Endothelial cell of hepatic sinusoid (primary cell): ENCODE data around the gene LCOR.
"Not testable (repeated sequence)": the region's sequence is repeated elsewhere in the genome, so short reads cannot be mapped to it uniquely, and the experiment has no call there.

Experiments
- in situ Hi-C: cut with HindIII; loops from 2 replicates; pipeline ENCODE4 v1.10.0; 2017; ENCODE audit warnings: low sequenced_read_pairs

LCOR gene

GRCh38 chr10:97028126-97028831, 196.2 kb downstream of the LCOR start:
- in situ Hi-C loops = no loop called here

DNA sequence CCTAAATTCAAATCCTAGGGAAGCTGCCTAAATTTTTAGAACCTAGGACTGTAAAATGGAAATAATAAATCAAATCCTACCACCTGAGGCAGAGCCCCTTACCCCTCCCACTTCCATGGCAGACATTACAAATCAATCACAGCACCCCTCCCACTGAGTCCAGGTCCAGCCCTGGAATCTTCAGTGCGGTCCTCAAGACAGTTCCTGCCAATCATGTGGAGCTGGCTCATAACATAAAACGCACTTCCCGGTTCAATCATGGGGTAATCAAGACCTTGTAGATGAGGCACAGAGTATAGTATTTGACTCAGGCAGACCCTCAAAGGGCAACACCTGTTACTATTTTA, 196.7 kb downstream of the LCOR start:
- in situ Hi-C loops = no loop called here

GRCh38 chr10:97029271-97029670, 197.2 kb downstream of the LCOR start:
- in situ Hi-C loops = no loop called here

DNA sequence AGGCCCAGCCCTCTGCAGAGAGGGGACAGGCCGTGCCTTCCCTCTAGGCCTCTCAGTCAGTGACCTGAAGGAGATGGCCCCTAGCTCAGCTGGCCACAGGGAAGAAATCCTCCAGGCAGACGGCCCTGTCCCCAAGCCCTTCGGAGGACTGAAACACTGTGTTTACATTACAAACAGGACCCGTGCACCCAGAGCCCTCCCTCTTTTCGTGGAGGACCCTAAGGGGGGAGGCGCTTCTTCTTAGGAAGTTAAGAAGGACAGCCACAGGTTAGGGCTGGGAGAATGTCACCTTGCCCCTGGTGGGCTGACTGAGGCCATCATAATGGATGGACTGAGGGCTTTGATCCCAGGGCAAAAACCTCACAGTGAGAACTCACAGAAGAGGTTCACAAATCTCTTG, 198.8 kb downstream of the LCOR start:
- in situ Hi-C loops = no loop called here

- in situ Hi-C loops = no loop called here
Observed at GRCh38 chr10:97031459-97031858, 199.4 kb downstream of the LCOR start.

- in situ Hi-C loops = no loop called here
Observed at GRCh38 chr10:97032624-97033023, 200.5 kb downstream of the LCOR start.

DNA sequence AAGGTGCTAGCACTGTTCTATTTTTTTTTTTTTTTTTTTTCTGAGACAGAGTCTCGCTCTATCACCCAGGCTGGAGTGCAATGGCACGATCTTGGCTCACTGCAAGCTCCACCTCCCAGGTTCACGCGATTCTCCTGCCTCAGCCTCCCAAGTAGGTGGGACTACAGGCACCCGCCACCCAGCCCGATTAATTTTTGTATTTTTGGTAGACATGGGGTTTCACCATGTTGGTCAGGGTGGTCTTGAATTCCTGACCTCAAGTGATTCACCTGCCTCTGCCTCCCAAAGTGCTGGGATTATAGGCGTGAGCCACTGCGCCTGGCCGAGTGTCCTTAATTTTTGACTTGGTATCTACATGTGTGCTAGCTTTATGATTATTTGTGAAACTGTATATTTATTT, 201.7 kb downstream of the LCOR start:
- in situ Hi-C loops = not testable (repeated sequence)

DNA sequence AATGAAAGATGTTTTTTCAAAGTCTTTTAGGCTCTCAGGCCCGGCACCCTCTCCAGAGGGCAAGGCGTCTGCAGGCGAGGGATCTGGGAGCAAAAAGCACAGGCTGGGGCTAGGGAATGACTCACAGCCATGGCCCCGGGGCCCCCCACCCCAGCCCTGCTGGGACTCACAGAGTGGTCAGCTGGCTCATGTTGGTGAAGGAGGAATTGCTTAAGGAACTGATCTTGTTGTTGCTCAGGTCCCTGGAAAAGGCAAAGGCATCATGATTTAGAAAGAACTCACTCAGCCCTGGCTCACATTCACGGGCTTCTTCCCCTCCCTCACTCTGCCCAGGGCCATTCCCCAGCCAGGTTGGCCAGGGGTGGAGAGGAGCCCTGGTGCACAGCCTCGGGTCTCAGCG, 202.2 kb downstream of the LCOR start:
- in situ Hi-C loops = no loop called here

- in situ Hi-C loops = loop anchor here (5.0 kb wide), 1 partner anchor 48 kb away; no protein-coding TSS in a partner anchor
Observed at GRCh38 chr10:97034958-97035769, 203.1 kb downstream of the LCOR start.

GRCh38 chr10:97037365-97038361, 205.6 kb downstream of the LCOR start:
- in situ Hi-C loops = loop anchor here (5.0 kb wide), 1 partner anchor 50 kb away; no protein-coding TSS in a partner anchor

- in situ Hi-C loops = loop anchor here (5.0 kb wide), 1 partner anchor 51 kb away; no protein-coding TSS in a partner anchor
Observed at GRCh38 chr10:97038688-97039087, 206.6 kb downstream of the LCOR start.

DNA sequence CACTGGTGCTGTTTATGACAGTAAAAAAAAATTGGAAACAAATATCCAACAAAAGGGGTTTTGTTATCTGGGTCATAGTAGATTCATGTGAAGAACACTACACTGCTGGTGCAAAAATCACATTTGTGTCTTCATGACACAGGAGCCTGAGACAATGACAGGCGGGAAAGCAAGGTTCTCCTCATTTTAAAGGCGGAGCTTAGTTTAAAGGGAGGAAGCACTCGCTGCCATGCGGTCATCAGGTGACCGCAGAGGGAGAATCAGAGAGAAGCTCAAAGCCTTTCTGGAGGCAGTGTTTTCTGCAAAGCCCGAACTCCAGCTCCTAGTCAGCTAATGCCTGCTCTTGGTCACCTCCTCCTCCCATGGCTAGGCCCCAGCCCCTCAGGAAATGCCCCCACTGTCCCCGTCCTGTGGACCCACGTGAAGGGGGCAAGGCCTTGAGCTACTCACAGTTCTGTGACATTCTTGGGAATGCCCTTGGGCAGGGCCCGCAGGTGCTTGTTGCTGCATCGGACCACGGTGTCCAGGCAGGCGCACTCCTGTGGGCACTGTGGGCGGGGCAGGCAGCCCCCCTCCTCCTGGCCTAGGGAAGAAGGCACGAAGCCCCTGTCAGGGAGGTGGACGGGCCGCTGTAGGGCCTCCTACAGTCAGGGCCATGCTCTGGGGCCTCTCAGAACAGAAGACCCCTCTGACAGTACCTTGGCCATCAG, 207.6 kb downstream of the LCOR start:
- in situ Hi-C loops = loop anchor here (5.0 kb wide), 1 partner anchor 52 kb away; no protein-coding TSS in a partner anchor

GRCh38 chr10:97040248-97040584, 208.1 kb downstream of the LCOR start:
- in situ Hi-C loops = no loop called here

GRCh38 chr10:97040706-97041105, 208.6 kb downstream of the LCOR start:
- in situ Hi-C loops = no loop called here

GRCh38 chr10:97042081-97042480, 210.0 kb downstream of the LCOR start:
- in situ Hi-C loops = no loop called here

- in situ Hi-C loops = no loop called here
Observed at GRCh38 chr10:97042716-97043562, 210.8 kb downstream of the LCOR start.

DNA sequence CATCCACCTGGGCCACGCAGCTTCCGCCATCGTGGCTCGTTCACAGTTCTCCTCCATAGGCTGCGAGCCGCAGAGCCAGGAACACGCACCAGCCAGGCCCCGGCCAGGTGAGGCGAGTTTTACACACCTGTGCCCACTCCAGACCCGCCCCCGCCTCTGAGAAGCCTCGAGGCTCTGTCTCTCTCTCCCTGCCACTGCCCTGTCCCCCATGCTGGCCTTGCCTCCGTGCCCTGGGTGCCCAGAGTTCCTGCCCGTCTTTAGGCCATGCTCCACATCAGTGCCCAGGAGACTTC, 211.4 kb downstream of the LCOR start:
- in situ Hi-C loops = no loop called here
